GM19397 (cell line): ENCODE results near the gene DCST1.

Experiments
- ATAC-seq: cut with Tn5 transposase; IDR thresholded peaks from one replicate; pipeline ENCODE4 v1.9.1; 2021; ENCODE audit warnings: mild to moderate bottlenecking, moderate library complexity; ENCODE audit not compliant: unreplicated experiment

Gene DCST1

GRCh38 chr1:155030899-155031298 is 2.7 kb upstream of the DCST1 start:
- ATAC-seq: no peak

- ATAC-seq: no peak
Observed at GRCh38 chr1:155032886-155033285, 738 bp upstream of the DCST1 start.

GRCh38 chr1:155034318-155035208 is 939 bp downstream of the DCST1 start:
- no peak for ATAC-seq

- ATAC-seq: no peak
Observed at GRCh38 chr1:155035936-155036335, 2.3 kb downstream of the DCST1 start.

- no peak for ATAC-seq
Observed at GRCh38 chr1:155037043-155037442, 3.4 kb downstream of the DCST1 start.

- ATAC-seq: no peak
Observed at GRCh38 chr1:155037851-155038441, 4.3 kb downstream of the DCST1 start.

- no peak for ATAC-seq
Observed at GRCh38 chr1:155038602-155039307, 5.1 kb downstream of the DCST1 start.

- ATAC-seq: no peak
Observed at GRCh38 chr1:155039308-155039669, 5.7 kb downstream of the DCST1 start.

GRCh38 chr1:155040358-155041093 is 6.9 kb downstream of the DCST1 start:
- no peak for ATAC-seq

- ATAC-seq: no peak
Observed at GRCh38 chr1:155042789-155043188, 9.2 kb downstream of the DCST1 start.

GRCh38 chr1:155043301-155043702 is 9.7 kb downstream of the DCST1 start:
- ATAC-seq: no peak

- ATAC-seq: no peak
Observed at GRCh38 chr1:155043793-155044192, 10.2 kb downstream of the DCST1 start.

- ATAC-seq: no peak
Observed at GRCh38 chr1:155044365-155044764, 10.7 kb downstream of the DCST1 start.

GRCh38 chr1:155044812-155045657 is 11.4 kb downstream of the DCST1 start:
- ATAC-seq: no peak

- no peak for ATAC-seq
Observed at GRCh38 chr1:155048449-155049334, 15.1 kb downstream of the DCST1 start.

- no peak for ATAC-seq
Observed at GRCh38 chr1:155049651-155050559, 16.3 kb downstream of the DCST1 start.

GRCh38 chr1:155050560-155051341 is 17.1 kb downstream of the DCST1 start, which contains the start of gene ADAM15:
TSS of gene ADAM15 (plus strand) at chr1:155051316. CDS start at chr1:155051387, 71 bp downstream.
- peak; percentile 63 for ATAC-seq
